ENCODE results near the gene OPRD1. TPM values are rescaled to one million over a fixed set of nuclear protein-coding genes. Genes with fewer than 3 reads are reported as not detected.

OPRD1 gene
- total and polyA plus RNA-seq, 2 of the 4 experiments (the other 2 are of a cell fraction), result under 0.01 TPM; not detected in 1

- no peak overlapping the region for H3K18ac ChIP-seq (ENCODE audit: low read depth, low read length)
- no peaks in the 10 kb centered on the region for H4K20me1 ChIP-seq (ENCODE audit: insufficient read depth, low read length)
- no peak overlapping the region for H2AFZ ChIP-seq (replicated peaks; ENCODE audit: low read length, poor library complexity)
- H3K9me3 ChIP-seq (ENCODE audit: control insufficient read depth, insufficient read depth, low read length), result peaks cover 2% of the 10 kb centered on the region; the same call in 1 of the 2 replicates
- no peak overlapping the region for H3K23ac ChIP-seq (ENCODE audit: low read depth, low read length)
- in situ Hi-C loops (cut with MboI; ENCODE audit: low sequenced_read_pairs), result no loop called here
- H3K27ac ChIP-seq (ENCODE audit: insufficient read depth, low read length), result no peak overlapping the region
- H2AK9ac ChIP-seq (replicated peaks; ENCODE audit: low read depth, low read length, poor library complexity), result no peak overlapping the region
- H2BK5ac ChIP-seq (ENCODE audit: low read depth, low read length, poor library complexity, severe bottlenecking), result no peak overlapping the region
- no peaks in the 10 kb centered on the region for H3K79me1 ChIP-seq (ENCODE audit: low read depth in 1 of 2, low read length in 2 of 2)
- H4K5ac ChIP-seq (ENCODE audit: low read depth, low read length), result no peak overlapping the region
- no peak overlapping the region for H3K4me2 ChIP-seq (ENCODE audit: low read depth, low read length)
- DNase-seq (no peak), ATAC-seq (ENCODE audit: low read depth) (no peak)
- ChIA-PET CTCF (no interaction called here), POLR2A (ENCODE audit: unreplicated experiment) (no interaction called here)
- H2AK5ac ChIP-seq (ENCODE audit: low read depth, low read length), result no peak overlapping the region
- H2BK15ac ChIP-seq (ENCODE audit: low read depth, low read length), result no peak overlapping the region
- dilution Hi-C loops (cut with HindIII; ENCODE audit: low sequenced_read_pairs, unreplicated experiment), result no loop called here
- intact Hi-C loops (cut with micrococcal nuclease), result no loop called here
- H3K9ac ChIP-seq (ENCODE audit: low read depth, low read length), result no peak overlapping the region
- H3K14ac ChIP-seq (replicated peaks; ENCODE audit: low read depth, low read length), result no peak overlapping the region
- no peak overlapping the region for H3K4me3 ChIP-seq (ENCODE audit: insufficient read depth, low read depth, low read length)
- BruUV-seq (replicated peaks), result no TSS peak
- TF ChIP-seq, protein P1, sequence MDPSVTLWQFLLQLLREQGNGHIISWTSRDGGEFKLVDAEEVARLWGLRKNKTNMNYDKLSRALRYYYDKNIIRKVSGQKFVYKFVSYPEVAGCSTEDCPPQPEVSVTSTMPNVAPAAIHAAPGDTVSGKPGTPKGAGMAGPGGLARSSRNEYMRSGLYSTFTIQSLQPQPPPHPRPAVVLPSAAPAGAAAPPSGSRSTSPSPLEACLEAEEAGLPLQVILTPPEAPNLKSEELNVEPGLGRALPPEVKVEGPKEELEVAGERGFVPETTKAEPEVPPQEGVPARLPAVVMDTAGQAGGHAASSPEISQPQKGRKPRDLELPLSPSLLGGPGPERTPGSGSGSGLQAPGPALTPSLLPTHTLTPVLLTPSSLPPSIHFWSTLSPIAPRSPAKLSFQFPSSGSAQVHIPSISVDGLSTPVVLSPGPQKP (IDR thresholded peaks at IDR 0.05; ENCODE audit: borderline replicate concordance, low read depth, low read length), result no peak
- no peak for TF ChIP-seq RAD21 (IDR thresholded peaks at IDR 0.05; ENCODE audit: low read length)
- TF ChIP-seq CEBPB (IDR thresholded peaks at IDR 0.05; ENCODE audit: low read depth, low read length), result no peak
- no peak for TF ChIP-seq SMC3 (IDR thresholded peaks at IDR 0.05; ENCODE audit: low read depth, low read length)
- no peak overlapping the region for H2BK20ac ChIP-seq (ENCODE audit: low read depth, low read length)
- WGBS, 2 experiments (ENCODE audit: extremely low coverage in 2 of 2, insufficient read length in 1 of 2), result 0% methylated on average over 1 of the region's 5 CpGs; no CpG with 5 or more reads in 1 of the 2 experiments
- H3K4ac ChIP-seq (ENCODE audit: low read depth, low read length), result no peak overlapping the region
- H3K4me1 ChIP-seq (ENCODE audit: control insufficient read depth, insufficient read depth, low read length), result no peaks in the 10 kb centered on the region
- H2BK120ac ChIP-seq (ENCODE audit: low read depth, low read length), result no peak overlapping the region
- H3K36me3 ChIP-seq (ENCODE audit: control insufficient read depth, insufficient read depth, low read length), result no peaks in the 10 kb centered on the region
- no peak overlapping the region for H3K56ac ChIP-seq (ENCODE audit: extremely low read depth, insufficient read depth, low read length)
- no peak overlapping the region for H4K8ac ChIP-seq (ENCODE audit: low read depth in 2 of 2, low read length in 2 of 2)
- H3K27me3 ChIP-seq (ENCODE audit: control insufficient read depth, insufficient read depth, low read length), result peaks cover 15% of the 10 kb centered on the region
- no peaks in the 10 kb centered on the region for H3K9me1 ChIP-seq (ENCODE audit: insufficient read depth, low read length)
- no peak overlapping the region for H4K91ac ChIP-seq (ENCODE audit: insufficient read depth, low read depth, low read length)
These were observed 8.9 kb upstream of the OPRD1 start for GRCh38 chr1:28803051-28803450.
